Activated CD4-positive, alpha-beta T cell treated with anti-CD3 and anti-CD28 coated beads for 36 hours (primary cell): ENCODE measurements around the gene SLC38A3. TPM values are rescaled to one million over a fixed set of nuclear protein-coding genes. Genes with fewer than 3 reads are reported as not detected.

Source experiments
- ATAC-seq: fragments of 200-7000 bp; cut with Tn5 transposase; one replicate; pipeline ENCODE4 v1.10.0; 2021; ENCODE audit warnings: mild to moderate bottlenecking, moderate library complexity
- CTCF ChIA-PET: fragments of 350-600 bp; sonication (Branson Sonifier 250); formaldehyde crosslinking; loops from one replicate; lab custom pipeline; 2021; ENCODE audit warnings: antibody characterized with exemption; lab: Charles Lee
- POLR2A ChIA-PET: fragments of 350-600 bp; sonication (Branson Sonifier 250); formaldehyde crosslinking; loops from one replicate; lab custom pipeline; 2021; ENCODE audit warnings: antibody characterized with exemption, inconsistent platforms; lab: Charles Lee
- DNase-seq: peaks from one replicate; pipeline ENCODE4 v3.0.0-alpha.2; 2020
- H3K27ac Mint-ChIP-seq: one replicate; pipeline ENCODE4 v1.8.0; 2021; ENCODE audit warnings: mixed read lengths
- H3K27me3 Mint-ChIP-seq: one replicate; pipeline ENCODE4 v1.8.0; 2021; ENCODE audit warnings: mixed read lengths
- H3K36me3 Mint-ChIP-seq: one replicate; pipeline ENCODE4 v1.8.0; 2021; ENCODE audit warnings: low read depth, mixed read lengths
- H3K4me1 Mint-ChIP-seq: one replicate; pipeline ENCODE4 v1.8.0; 2021; ENCODE audit warnings: mixed read lengths
- H3K4me3 Mint-ChIP-seq: one replicate; pipeline ENCODE4 v1.8.0; 2021; ENCODE audit warnings: mild to moderate bottlenecking, moderate library complexity, mixed read lengths
- H3K9me3 Mint-ChIP-seq: one replicate; pipeline ENCODE4 v1.8.0; 2021; ENCODE audit warnings: low read depth, mixed read lengths
- intact Hi-C, 2 experiments: fragments of 100-400 bp; cut with DNase I in 1 of 2; cut with micrococcal nuclease in 1 of 2; formaldehyde crosslinking; loops; one replicate each; pipeline versions ENCODE4 v1.14.2 to v1.15.1; 2022 to 2024; cut with DNase I, micrococcal nuclease
- total RNA-seq, 2 experiments: library from RNA; stranded (reverse); gene quantifications; one replicate each; pipeline ENCODE4 v1.2.3, GENCODE V29; 2021

SLC38A3 gene
- total RNA-seq, 2 experiments from 2014 or later, result 0.12 TPM; not detected in 1

DNA sequence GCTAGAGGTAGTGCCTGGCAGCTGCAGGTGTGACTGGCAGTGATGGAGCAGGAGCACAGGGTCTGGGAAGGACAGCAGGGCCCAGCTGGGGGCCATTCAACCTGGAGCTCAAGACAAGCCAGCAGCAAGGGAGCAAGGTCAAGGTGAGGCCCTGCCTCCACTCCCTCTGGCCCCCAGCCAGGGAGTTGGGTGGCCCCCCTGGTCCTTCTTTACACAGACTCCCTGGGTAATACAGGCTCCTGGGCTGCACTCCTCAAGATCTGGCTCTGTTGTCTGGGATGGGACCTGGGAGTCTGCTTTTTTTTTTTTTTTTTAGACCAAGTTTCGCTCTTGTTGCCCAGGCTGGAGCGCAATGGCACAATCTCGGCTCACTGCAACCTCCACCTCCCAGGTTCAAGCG, 45.4 kb downstream of the SLC38A3 start:
- Mint-ChIP-seq H3K9me3 (no peaks in the 10 kb centered on the region), H3K27ac (peak overlapping the region; percentile 88), H3K27me3 (no peaks in the 10 kb centered on the region), H3K4me3 (no peak overlapping the region), H3K36me3 (peaks cover 22% of the 10 kb centered on the region), H3K4me1 (peaks cover 46% of the 10 kb centered on the region)
- DNase-seq (no peak), ATAC-seq (no peak)
- intact Hi-C loops, result no loop called here
- ChIA-PET POLR2A (interaction anchor here (1.6 kb wide), 1 partner anchor 15 kb away, joined by 5 read pairs; the partner anchor contains the start of gene GNAI2), CTCF (interaction anchor here (1.2 to 2.0 kb wide), 2 partner anchors 22 to 55 kb away, joined by 3 to 6 read pairs; no protein-coding TSS in a partner anchor)

- ChIA-PET POLR2A (interaction anchor here (1.6 kb wide), 1 partner anchor 15 kb away, joined by 5 read pairs; the partner anchor contains the start of gene GNAI2), CTCF (interaction anchor here (0.6 to 2.0 kb wide), 5 partner anchors 11 to 73 kb away, joined by 3 to 6 read pairs (median 3); no protein-coding TSS in a partner anchor)
- H3K27ac Mint-ChIP-seq, result peak overlapping the region; percentile 88
- no peaks in the 10 kb centered on the region for H3K27me3 Mint-ChIP-seq
- intact Hi-C loops, result no loop called here
- H3K9me3 Mint-ChIP-seq, result no peaks in the 10 kb centered on the region
- H3K36me3 Mint-ChIP-seq, result peaks cover 22% of the 10 kb centered on the region
- H3K4me1 Mint-ChIP-seq, result peaks cover 43% of the 10 kb centered on the region
- H3K4me3 Mint-ChIP-seq, result no peak overlapping the region
- peak; percentile 81 for DNase-seq
- peak; percentile 57 for ATAC-seq
These were observed 46.1 kb downstream of the SLC38A3 start for GRCh38 chr3:50251220-50251619.

DNA sequence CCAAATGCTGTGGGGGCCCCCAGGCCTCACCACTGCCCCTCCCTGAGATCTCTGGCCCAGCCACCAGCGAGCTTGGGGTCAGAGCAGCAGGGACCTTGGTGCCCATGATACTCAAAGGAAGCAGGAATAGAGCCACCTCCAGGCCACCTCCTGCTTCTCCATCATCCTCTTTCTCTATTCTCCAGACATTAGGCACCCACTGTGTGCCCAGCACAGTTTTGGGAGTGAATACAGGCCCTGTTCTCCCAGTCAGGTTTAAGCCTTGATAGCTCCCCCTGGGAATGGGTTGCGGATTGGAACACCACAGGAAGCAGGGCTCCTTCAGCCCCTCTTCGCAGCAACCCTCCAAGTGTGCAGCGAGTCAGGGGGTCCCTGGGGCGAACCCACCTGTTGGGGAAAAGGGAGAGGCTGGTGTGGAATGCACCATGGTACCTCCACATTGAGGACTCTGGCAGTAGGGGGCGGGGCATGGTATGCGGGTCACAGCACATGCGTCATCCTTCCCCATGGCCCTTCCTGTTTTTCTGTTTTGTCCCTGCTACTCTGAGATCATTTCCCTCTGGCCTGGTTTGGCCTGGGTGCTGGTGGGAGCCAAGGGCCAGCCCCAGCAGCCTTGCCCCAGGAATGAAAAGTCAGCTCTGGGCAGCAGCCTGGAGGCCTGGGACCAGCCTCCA, 49.6 kb downstream of the SLC38A3 start:
- ATAC-seq, result no peak

GRCh38 chr3:50255251-50255615, 50.2 kb downstream of the SLC38A3 start:
- POLR2A ChIA-PET, result interaction anchor here (0.6 to 1.3 kb wide), 2 partner anchors 20 to 25 kb away, joined by 5 read pairs; partner anchors contain the start of gene GNAI2

More for the DNA sequence above, 49.6 kb downstream of the SLC38A3 start:
- H3K4me1 Mint-ChIP-seq, result peaks cover 21% of the 10 kb centered on the region
- H3K27me3 Mint-ChIP-seq, result no peaks in the 10 kb centered on the region
- no peak overlapping the region for H3K4me3 Mint-ChIP-seq
- H3K9me3 Mint-ChIP-seq, result no peaks in the 10 kb centered on the region
- CTCF ChIA-PET, result interaction anchor here (0.9 to 7.0 kb wide), 3 partner anchors 8 to 20 kb away, joined by 3 to 44 read pairs (median 6); no protein-coding TSS in a partner anchor
- intact Hi-C loops, result no loop called here
- POLR2A ChIA-PET, result no interaction called here
- H3K27ac Mint-ChIP-seq, result peak overlapping the region; percentile 19
- H3K36me3 Mint-ChIP-seq, result peaks cover 30% of the 10 kb centered on the region
- no peak for DNase-seq

DNA sequence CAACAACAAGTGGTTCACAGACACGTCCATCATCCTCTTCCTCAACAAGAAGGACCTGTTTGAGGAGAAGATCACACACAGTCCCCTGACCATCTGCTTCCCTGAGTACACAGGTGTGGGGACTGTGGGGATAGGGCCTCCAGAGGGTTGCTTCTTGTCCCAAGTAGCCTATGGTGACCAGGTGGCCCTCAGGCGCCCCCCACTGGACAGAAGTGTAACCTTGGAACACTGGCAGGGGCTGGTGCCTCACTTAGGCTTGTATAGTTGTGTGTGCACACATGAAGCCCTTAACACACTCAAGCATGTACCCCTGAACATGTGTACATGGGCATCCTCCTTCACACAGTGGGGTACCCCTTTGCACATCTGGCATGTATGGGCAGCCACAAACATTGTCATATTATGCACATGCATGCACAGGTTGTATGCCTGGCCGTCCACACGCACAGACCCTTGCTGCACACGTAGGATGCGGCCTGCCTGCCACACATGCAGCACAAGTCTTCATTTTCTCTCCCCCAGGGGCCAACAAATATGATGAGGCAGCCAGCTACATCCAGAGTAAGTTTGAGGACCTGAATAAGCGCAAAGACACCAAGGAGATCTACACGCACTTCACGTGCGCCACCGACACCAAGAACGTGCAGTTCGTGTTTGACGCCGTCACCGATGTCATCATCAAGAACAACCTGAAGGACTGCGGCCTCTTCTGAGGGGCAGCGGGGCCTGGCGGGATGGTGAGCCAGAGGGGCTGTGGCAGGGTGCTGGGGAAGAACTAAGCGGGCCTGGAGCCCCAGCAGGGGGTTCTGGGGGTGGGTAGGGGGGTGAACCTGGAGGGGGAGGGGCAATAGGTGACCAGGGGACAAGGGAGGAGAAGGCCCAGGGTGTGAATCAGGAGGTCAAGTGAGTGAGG, 52.2 kb downstream of the SLC38A3 start:
- CTCF ChIA-PET, result interaction anchor here (0.6 to 7.0 kb wide), 8 partner anchors 10 to 136 kb away, joined by 3 to 44 read pairs (median 4); no protein-coding TSS in a partner anchor
- intact Hi-C loops, result no loop called here
- POLR2A ChIA-PET, result interaction anchor here (0.6 to 1.4 kb wide), 2 partner anchors 22 to 23 kb away, joined by 3 to 5 read pairs; partner anchors contain the start of gene GNAI2
- H3K27ac Mint-ChIP-seq, result no peak overlapping the region
- H3K27me3 Mint-ChIP-seq, result no peaks in the 10 kb centered on the region
- peaks cover 20% of the 10 kb centered on the region for H3K36me3 Mint-ChIP-seq
- DNase-seq (peak; percentile 73), ATAC-seq (peak; percentile 20)
- H3K4me3 Mint-ChIP-seq, result no peak overlapping the region
- H3K9me3 Mint-ChIP-seq, result no peaks in the 10 kb centered on the region
- H3K4me1 Mint-ChIP-seq, result peaks cover 4% of the 10 kb centered on the region

More at GRCh38 chr3:50255251-50255615, 50.2 kb downstream of the SLC38A3 start:
- H3K4me1 Mint-ChIP-seq, result peaks cover 18% of the 10 kb centered on the region
- intact Hi-C loops, result no loop called here
- H3K27me3 Mint-ChIP-seq, result no peaks in the 10 kb centered on the region
- no peak for ATAC-seq
- CTCF ChIA-PET, result interaction anchor here (0.7 to 7.0 kb wide), 4 partner anchors 8 to 20 kb away, joined by 3 to 44 read pairs (median 4); no protein-coding TSS in a partner anchor
- no peaks in the 10 kb centered on the region for H3K9me3 Mint-ChIP-seq
- no peak for DNase-seq
- no peak overlapping the region for H3K4me3 Mint-ChIP-seq
- H3K36me3 Mint-ChIP-seq, result peaks cover 27% of the 10 kb centered on the region
- H3K27ac Mint-ChIP-seq, result no peak overlapping the region

DNA sequence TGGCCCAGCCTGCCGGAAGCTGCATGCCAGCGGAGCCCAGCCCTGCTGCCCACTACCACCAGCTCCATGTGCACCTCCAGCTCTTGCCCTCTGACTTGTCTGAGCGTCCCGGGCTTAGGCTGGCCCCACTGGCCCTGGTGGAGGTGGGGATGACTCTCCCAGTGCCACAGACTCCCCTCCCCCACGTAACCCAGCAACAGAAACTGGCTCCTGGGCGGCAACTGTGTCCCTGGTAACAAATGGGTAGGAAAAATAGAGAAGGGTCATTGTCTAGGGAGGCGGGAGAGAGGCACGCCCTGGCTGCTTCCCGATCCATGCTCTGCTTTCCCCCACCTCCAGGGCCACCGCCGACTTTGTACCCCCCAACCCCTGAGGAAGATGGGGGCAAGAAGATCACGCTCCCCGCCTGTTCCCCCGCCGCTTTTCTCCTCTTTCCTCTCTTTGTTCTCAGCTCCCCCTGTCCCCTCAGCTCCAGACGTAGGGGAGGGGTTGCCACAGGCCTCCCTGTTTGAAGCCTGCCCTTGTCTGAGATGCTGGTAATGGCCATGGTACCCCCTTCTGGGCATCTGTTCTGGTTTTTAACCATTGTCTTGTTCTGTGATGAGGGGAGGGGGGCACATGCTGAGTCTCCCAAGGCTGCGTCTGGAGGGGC, 53.1 kb downstream of the SLC38A3 start:
- Mint-ChIP-seq H3K4me3 (no peak overlapping the region), H3K27ac (no peak overlapping the region), H3K9me3 (no peaks in the 10 kb centered on the region), H3K27me3 (no peaks in the 10 kb centered on the region), H3K4me1 (peaks cover 4% of the 10 kb centered on the region), H3K36me3 (peaks cover 18% of the 10 kb centered on the region)
- intact Hi-C loops, result loop anchor here in 1 of 2 experiments (2.0 kb wide), 1 partner anchor 15 kb away; no protein-coding TSS in a partner anchor
- ChIA-PET CTCF (interaction anchor here (0.6 to 7.0 kb wide), 5 partner anchors 9 to 107 kb away, joined by 3 to 44 read pairs (median 5); no protein-coding TSS in a partner anchor), POLR2A (interaction anchor here (0.6 to 1.4 kb wide), 2 partner anchors 22 kb away, joined by 3 to 5 read pairs; partner anchors contain the start of gene GNAI2)
- ATAC-seq (no peak), DNase-seq (no peak)

DNA sequence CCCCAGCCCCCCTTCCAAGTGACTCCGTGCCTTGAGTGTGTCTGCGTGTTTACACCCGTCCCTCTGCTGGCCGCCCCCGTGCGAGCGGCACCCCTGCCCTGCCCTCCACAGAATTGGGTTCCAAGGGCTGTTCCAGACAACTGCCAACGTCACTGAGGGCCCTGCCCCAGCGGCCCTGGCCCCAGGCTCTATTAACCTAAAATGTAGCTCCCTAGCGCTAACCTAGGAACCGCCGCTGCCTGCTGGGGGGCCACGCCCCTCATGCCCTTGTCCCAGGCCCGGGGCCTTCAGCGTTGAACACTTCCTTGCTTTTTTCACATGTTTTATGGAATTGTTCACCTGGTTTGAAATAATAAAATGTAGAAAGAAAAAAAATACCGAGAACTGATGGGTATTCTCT, 53.9 kb downstream of the SLC38A3 start:
- no peaks in the 10 kb centered on the region for H3K27me3 Mint-ChIP-seq
- POLR2A ChIA-PET, result interaction anchor here (1.4 kb wide), 1 partner anchor 23 kb away, joined by 3 read pairs; the partner anchor contains the start of gene GNAI2
- DNase-seq (peak; percentile 16), ATAC-seq (no peak)
- peaks cover 4% of the 10 kb centered on the region for H3K4me1 Mint-ChIP-seq
- no peaks in the 10 kb centered on the region for H3K9me3 Mint-ChIP-seq
- intact Hi-C loops, result loop anchor here in 1 of 2 experiments (2.0 kb wide), 1 partner anchor 14 kb away; no protein-coding TSS in a partner anchor
- peaks cover 18% of the 10 kb centered on the region for H3K36me3 Mint-ChIP-seq
- no peak overlapping the region for H3K4me3 Mint-ChIP-seq
- H3K27ac Mint-ChIP-seq, result no peak overlapping the region
- CTCF ChIA-PET, result interaction anchor here (0.6 to 7.0 kb wide), 9 partner anchors 11 to 849 kb away, joined by 3 to 44 read pairs (median 4); partner anchors contain the start of gene IFRD2

- H3K27ac Mint-ChIP-seq, result peak overlapping the region; percentile 65
- DNase-seq (no peak), ATAC-seq (peak; percentile 25)
- ChIA-PET CTCF (interaction anchor here (0.6 to 7.0 kb wide), 14 partner anchors 10 to 849 kb away, joined by 3 to 44 read pairs (median 4); partner anchors contain the start of genes GNAI2 and IFRD2), POLR2A (no interaction called here)
- no peaks in the 10 kb centered on the region for H3K27me3 Mint-ChIP-seq
- peak overlapping the region; percentile 61 for H3K4me3 Mint-ChIP-seq
- H3K9me3 Mint-ChIP-seq, result no peaks in the 10 kb centered on the region
- H3K36me3 Mint-ChIP-seq, result peaks cover 18% of the 10 kb centered on the region
- H3K4me1 Mint-ChIP-seq, result peaks cover 4% of the 10 kb centered on the region
- intact Hi-C loops, result loop anchor here (1.0 to 2.0 kb wide), 7 partner anchors 13 to 65 kb away; partner anchors contain the start of gene IFRD2 (in 1 of the 2)
These were observed 54.5 kb downstream of the SLC38A3 start for GRCh38 chr3:50259432-50260026.

- Mint-ChIP-seq H3K4me3 (peak overlapping the region; percentile 61), H3K36me3 (peaks cover 18% of the 10 kb centered on the region), H3K27ac (peak overlapping the region; percentile 65), H3K4me1 (peaks cover 4% of the 10 kb centered on the region), H3K9me3 (no peaks in the 10 kb centered on the region), H3K27me3 (no peaks in the 10 kb centered on the region)
- ATAC-seq (peak; percentile 91), DNase-seq (peak; percentile 94)
- intact Hi-C loops, result loop anchor here (1.0 kb wide), 6 partner anchors 13 to 66 kb away; partner anchors contain the start of gene IFRD2 (in 1 of the 2)
- POLR2A ChIA-PET, result interaction anchor here (0.9 kb wide), 1 partner anchor 25 kb away, joined by 3 read pairs; the partner anchor contains the start of gene GNAI2
- CTCF ChIA-PET, result interaction anchor here (0.8 to 7.0 kb wide), 15 partner anchors 10 to 491 kb away, joined by 3 to 44 read pairs (median 4); partner anchors contain the start of genes GNAI2, HEMK1 and IFRD2
These were observed 55.2 kb downstream of the SLC38A3 start for GRCh38 chr3:50260027-50260941.
